CD4-positive, alpha-beta T cell (primary cell): ENCODE data around the gene DOLPP1. TPM values are rescaled to one million over a fixed set of nuclear protein-coding genes. Genes with fewer than 3 reads are reported as not detected.

ENCODE experiments used
- ATAC-seq: fragments of 200-7000 bp; cut with Tn5 transposase; one replicate; pipeline ENCODE4 v1.10.0; 2022; ENCODE audit warnings: mild to moderate bottlenecking; ENCODE audit not compliant: poor library complexity
- CTCF ChIA-PET: fragments of 350-600 bp; sonication (Branson Sonifier 250); formaldehyde crosslinking; loops from one replicate; lab custom pipeline; 2021; ENCODE audit warnings: antibody characterized with exemption, inconsistent platforms; lab: Charles Lee
- POLR2A ChIA-PET: fragments of 350-600 bp; sonication (Branson Sonifier 250); formaldehyde crosslinking; loops from one replicate; lab custom pipeline; 2021; ENCODE audit warnings: antibody characterized with exemption, inconsistent platforms; lab: Charles Lee
- DNase-seq, 14 experiments: peaks; one replicate each; pipeline ENCODE4 v3.0.0-alpha.2; 2013 to 2020; ENCODE audit warnings: mixed read lengths in 2 of 14
- H3K27ac ChIP-seq, 2 donors: one replicate each; pipeline versions ENCODE4 v1.5.1 to v1.7.0; 2013; ENCODE audit warnings: low read length in 2 of 2, low read depth in 1 of 2, mild to moderate bottlenecking in 1 of 2
- H3K27me3 ChIP-seq, 2 experiments: 1 replicate in 1 of 2; 2 replicates in 1 of 2; pipeline versions ENCODE4 v1.6.1 to v1.7.0; 2013; ENCODE audit warnings: low read length in 2 of 2, control low read depth in 1 of 2, mild to moderate bottlenecking in 1 of 2, moderate library complexity in 1 of 2; ENCODE audit not compliant: insufficient read depth in 2 of 2, control insufficient read depth in 1 of 2
- H3K36me3 ChIP-seq: one replicate; pipeline ENCODE4 v1.6.1; 2013; ENCODE audit warnings: low read length, control low read depth; ENCODE audit not compliant: insufficient read depth
- H3K4me1 ChIP-seq: one replicate; pipeline ENCODE4 v1.6.1; 2013; ENCODE audit warnings: low read length, control low read depth; ENCODE audit not compliant: insufficient read depth
- H3K4me3 ChIP-seq: one replicate; pipeline ENCODE4 v1.5.1; 2013; ENCODE audit warnings: mild to moderate bottlenecking, low read length, moderate library complexity
- H3K9me3 ChIP-seq, 2 experiments: 1 replicate in 1 of 2; 2 replicates in 1 of 2; pipeline versions ENCODE4 v1.6.1 to v1.7.0; 2013; ENCODE audit warnings: low read length in 2 of 2, mild to moderate bottlenecking in 2 of 2, control low read depth in 1 of 2, moderate library complexity in 1 of 2; ENCODE audit not compliant: control insufficient read depth in 1 of 2, insufficient read depth in 1 of 2
- H3K27ac Mint-ChIP-seq: one replicate; pipeline ENCODE4 v1.8.0; 2020; ENCODE audit warnings: mixed read lengths
- H3K27me3 Mint-ChIP-seq: one replicate; pipeline ENCODE4 v1.8.0; 2021; ENCODE audit warnings: mixed read lengths
- H3K36me3 Mint-ChIP-seq: one replicate; pipeline ENCODE4 v1.8.0; 2021; ENCODE audit warnings: low read depth, mixed read lengths
- H3K4me1 Mint-ChIP-seq: one replicate; pipeline ENCODE4 v1.8.0; 2021; ENCODE audit warnings: low read depth, mixed read lengths
- H3K4me3 Mint-ChIP-seq: one replicate; pipeline ENCODE4 v1.8.0; 2020; ENCODE audit warnings: mild to moderate bottlenecking, mixed read lengths
- H3K9me3 Mint-ChIP-seq: one replicate; pipeline ENCODE4 v1.8.0; 2020; ENCODE audit warnings: mixed read lengths
- CTCF ChIP-seq: fragments of 200-600 bp; IDR thresholded peaks from one replicate; pipeline ENCODE4 v1.8.0; 2022; ENCODE audit warnings: antibody characterized with exemption, mild to moderate bottlenecking
- intact Hi-C, 2 experiments: fragments of 100-400 bp; cut with DNase I in 1 of 2; cut with micrococcal nuclease in 1 of 2; formaldehyde crosslinking; loops; one replicate each; pipeline versions ENCODE4 v1.15.1 to v1.9.0; 2023 to 2025; cut with DNase I, micrococcal nuclease
- total RNA-seq, 174 experiments: library from RNA in 2 of 174; stranded (reverse) in 2 of 174; gene quantifications; one replicate each; pipeline ENCODE4 v1.2.3 and lab custom pipeline; 2021 to 2026

DOLPP1 gene
- total RNA-seq, 2 experiments from 2014 or later = 2.7 to 3.6 TPM

DNA sequence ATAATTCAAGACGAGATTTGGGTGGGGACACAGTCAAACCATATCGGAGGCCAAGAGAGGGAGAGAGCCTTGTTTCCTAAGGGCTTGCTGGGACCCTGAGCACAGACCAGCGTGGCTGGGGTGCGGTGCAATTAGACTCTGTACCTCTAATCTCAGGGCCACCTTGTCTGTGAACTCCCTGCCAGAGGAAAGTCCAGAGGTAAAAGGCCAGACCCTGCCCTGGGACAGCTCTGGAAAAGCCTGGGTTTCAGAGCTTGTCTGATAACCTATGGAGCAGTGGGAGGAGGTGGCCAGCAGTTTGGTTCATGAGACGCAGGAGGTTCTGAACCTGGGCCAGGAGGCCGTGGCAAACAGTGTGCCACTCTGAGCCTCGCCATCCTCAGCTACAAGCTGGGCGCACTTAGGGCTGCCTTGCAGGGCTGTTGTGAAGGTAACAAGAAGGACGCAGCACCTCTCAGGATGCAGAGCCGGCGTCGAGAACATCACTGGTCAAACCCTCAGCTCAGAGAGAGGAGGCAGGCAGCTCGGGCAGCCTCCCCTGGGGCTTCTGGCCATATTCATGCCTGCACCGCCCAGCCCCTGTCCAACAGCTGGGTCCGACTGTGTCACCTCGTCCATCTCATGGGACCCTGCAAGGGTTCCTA is 4.8 kb upstream of the DOLPP1 start:
- DNase-seq (peak in 1 of 14 experiments; percentile 14), ATAC-seq (no peak)
- no peaks in the 10 kb centered on the region for H3K9me3 Mint-ChIP-seq
- no peak for TF ChIP-seq CTCF
- CTCF ChIA-PET = no interaction called here
- H3K9me3 ChIP-seq = no peaks in the 10 kb centered on the region
- H3K4me3 ChIP-seq = no peak overlapping the region
- H3K36me3 ChIP-seq = no peaks in the 10 kb centered on the region
- peak overlapping the region; percentile 51 for H3K4me3 Mint-ChIP-seq
- H3K27ac Mint-ChIP-seq = no peak overlapping the region
- intact Hi-C loops = no loop called here
- no peaks in the 10 kb centered on the region for H3K36me3 Mint-ChIP-seq
- H3K27me3 Mint-ChIP-seq = no peaks in the 10 kb centered on the region
- no peak overlapping the region for H3K27ac ChIP-seq
- H3K4me1 ChIP-seq = peaks cover 35% of the 10 kb centered on the region
- H3K4me1 Mint-ChIP-seq = peaks cover 26% of the 10 kb centered on the region
- no peaks in the 10 kb centered on the region for H3K27me3 ChIP-seq
- POLR2A ChIA-PET = no interaction called here

DNA sequence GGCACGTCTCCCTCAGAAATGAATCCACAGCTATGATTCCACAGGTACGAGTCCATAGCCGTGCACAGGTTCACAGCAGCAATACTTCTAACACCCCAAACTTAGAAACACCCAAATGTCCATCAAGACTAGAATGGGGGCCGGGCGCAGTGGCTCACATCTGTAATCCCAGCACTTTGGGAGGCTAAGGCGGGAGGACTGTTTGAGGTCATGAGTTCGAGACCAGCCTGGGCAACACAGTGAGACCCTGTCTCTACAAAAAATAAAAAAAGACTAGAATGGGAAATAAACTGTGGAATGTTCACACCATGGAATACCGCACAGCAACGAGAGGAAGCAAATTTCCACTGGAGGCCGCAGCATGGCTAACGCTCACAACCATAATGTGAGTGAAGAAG is 4.3 kb upstream of the DOLPP1 start:
- H3K4me1 ChIP-seq = peaks cover 33% of the 10 kb centered on the region
- Mint-ChIP-seq H3K4me3 (no peak overlapping the region), H3K27me3 (no peaks in the 10 kb centered on the region), H3K9me3 (no peaks in the 10 kb centered on the region), H3K4me1 (peaks cover 23% of the 10 kb centered on the region), H3K27ac (no peak overlapping the region), H3K36me3 (no peaks in the 10 kb centered on the region)
- H3K9me3 ChIP-seq = no peaks in the 10 kb centered on the region
- no peak overlapping the region for H3K4me3 ChIP-seq
- H3K36me3 ChIP-seq = no peaks in the 10 kb centered on the region
- ChIA-PET POLR2A (no interaction called here), CTCF (no interaction called here)
- H3K27me3 ChIP-seq = no peaks in the 10 kb centered on the region
- H3K27ac ChIP-seq = no peak overlapping the region
- no peak for ATAC-seq
- intact Hi-C loops = no loop called here
- DNase-seq = no peak
- no peak for TF ChIP-seq CTCF

DNA sequence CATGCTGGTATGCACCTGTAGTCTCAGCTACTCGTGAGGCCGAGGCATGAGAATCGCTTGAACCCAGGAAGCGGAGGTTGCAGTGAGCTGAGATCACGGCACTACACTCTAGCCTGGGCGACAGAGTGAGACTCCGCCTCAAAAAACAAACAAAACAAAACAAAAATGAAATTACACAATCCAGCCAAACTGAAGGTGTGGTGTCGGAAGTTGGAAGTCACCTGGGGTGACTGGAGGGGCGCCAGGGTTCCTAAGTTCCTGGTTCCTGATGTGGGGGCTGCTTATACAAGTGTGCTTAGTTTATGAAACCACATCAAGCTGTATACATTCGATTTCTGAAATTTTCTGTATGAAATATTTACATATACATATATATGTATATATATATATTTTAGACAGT is 3.7 kb upstream of the DOLPP1 start:
- no peak overlapping the region for H3K4me3 ChIP-seq
- Mint-ChIP-seq H3K4me1 (peaks cover 25% of the 10 kb centered on the region), H3K27me3 (no peaks in the 10 kb centered on the region), H3K9me3 (no peaks in the 10 kb centered on the region), H3K27ac (no peak overlapping the region), H3K36me3 (no peaks in the 10 kb centered on the region), H3K4me3 (no peak overlapping the region)
- ChIA-PET CTCF (no interaction called here), POLR2A (no interaction called here)
- ATAC-seq (no peak), DNase-seq (no peak)
- intact Hi-C loops = no loop called here
- H3K27me3 ChIP-seq = no peaks in the 10 kb centered on the region
- no peak overlapping the region for H3K27ac ChIP-seq
- H3K4me1 ChIP-seq = peaks cover 33% of the 10 kb centered on the region
- H3K36me3 ChIP-seq = no peaks in the 10 kb centered on the region
- no peaks in the 10 kb centered on the region for H3K9me3 ChIP-seq
- TF ChIP-seq CTCF = no peak
